ENCODE data around the gene CABP5. TPM values are rescaled to one million over a fixed set of nuclear protein-coding genes. Genes with fewer than 3 reads are reported as not detected.

The CABP5 gene
- polyA plus RNA-seq, 1 donor (not counting 4 experiments of a cell fraction or from before 2014, with no cell fraction given), result not detected

DNA sequence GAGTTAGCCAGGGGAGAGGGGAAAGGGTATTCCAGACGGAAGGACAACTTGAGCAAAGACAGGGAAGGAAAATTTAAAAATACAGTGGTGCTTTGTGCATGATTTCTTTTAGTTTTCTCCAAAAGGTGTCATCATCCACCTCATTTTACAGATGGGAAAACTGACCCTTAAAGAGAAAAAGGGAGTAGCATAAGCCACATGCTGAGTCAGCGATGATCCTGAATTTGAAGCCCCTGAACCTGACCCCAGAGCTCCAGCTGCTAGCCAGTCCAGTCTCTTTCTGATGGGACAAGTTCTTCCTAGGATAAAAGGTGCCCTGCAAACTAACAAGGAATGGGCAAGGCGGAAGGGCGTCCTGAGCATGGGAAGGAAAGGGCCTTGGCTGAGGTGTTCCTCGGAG, 10.3 kb downstream of the CABP5 start:
- Histone ChIP-seq H3K79me2 (ENCODE audit: control insufficient read depth, insufficient read depth, low read length) (no peaks in the 10 kb centered on the region), H4K20me1 (ENCODE audit: control insufficient read depth, extremely low read depth, insufficient read depth, low read length) (no peaks in the 10 kb centered on the region), H3K4me3 (ENCODE audit: control insufficient read depth in 2 of 3, extremely low read depth in 1 of 3, insufficient read depth in 2 of 3, low read depth in 1 of 3, low read length in 3 of 3) (no peak overlapping the region), H3K9ac (ENCODE audit: control insufficient read depth, extremely low read depth, insufficient read depth, low read length) (no peak overlapping the region), H3K36me3 (ENCODE audit: control insufficient read depth in 2 of 2, extremely low read depth in 1 of 2, insufficient read depth in 2 of 2, low read length in 2 of 2) (no peaks in the 10 kb centered on the region), H3K4me1 (ENCODE audit: control insufficient read depth, extremely low read depth, insufficient read depth, low read length) (no peaks in the 10 kb centered on the region), H3K27ac (ENCODE audit: control insufficient read depth, insufficient read depth, low read length) (no peak overlapping the region), H3K9me1 (ENCODE audit: control insufficient read depth, extremely low read depth, insufficient read depth, low read length) (no peaks in the 10 kb centered on the region), H3K4me2 (ENCODE audit: control insufficient read depth, extremely low read depth, insufficient read depth, low read depth, low read length) (no peak overlapping the region), H2AFZ (ENCODE audit: control insufficient read depth, low read length) (no peak overlapping the region), H3K9me3 (ENCODE audit: control insufficient read depth, low read depth, low read length) (no peaks in the 10 kb centered on the region), H3K27me3 (ENCODE audit: control insufficient read depth, extremely low read depth, insufficient read depth, low read length) (no peaks in the 10 kb centered on the region)
- no peak for TF ChIP-seq EZH2 (IDR thresholded peaks at IDR 0.05; ENCODE audit: low read length)
- no peak for TF ChIP-seq CTCF (optimal IDR thresholded peaks at IDR 0.05 in 1 of 3, IDR thresholded peaks at IDR 0.05 in 1 of 3, conservative IDR thresholded peaks at IDR 0.05 in 1 of 3; ENCODE audit: extremely low read depth in 1 of 3, insufficient read depth in 2 of 3, low read length in 3 of 3)
- no peak for FAIRE-seq
- no peak for DNase-seq (ENCODE audit: low read depth, low spot score)
- dilution Hi-C loops (cut with MboI; ENCODE audit: extremely low pct_ligation_motif_present, low sequenced_read_pairs), result no loop called here

DNA sequence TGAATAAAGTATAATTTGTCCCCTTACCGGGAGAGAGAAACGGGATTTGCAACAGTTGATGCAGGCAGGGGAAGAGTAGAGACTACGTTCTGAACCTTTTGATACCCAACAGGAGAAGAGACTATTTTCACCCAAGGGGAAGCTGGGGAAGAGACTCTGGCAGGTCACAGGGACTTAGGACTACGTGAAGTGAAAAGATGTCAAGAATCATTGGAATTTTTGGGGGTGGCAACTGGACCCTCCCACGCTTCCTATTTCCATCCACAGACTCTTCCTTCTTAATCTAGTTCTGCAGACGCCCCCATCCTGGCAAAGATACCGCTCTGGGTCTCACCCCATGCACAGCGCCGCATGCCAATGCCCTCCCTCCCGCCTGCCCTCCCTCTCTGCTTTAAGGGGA, 13.8 kb downstream of the CABP5 start:
- Histone ChIP-seq H4K20me1 (ENCODE audit: control insufficient read depth, extremely low read depth, insufficient read depth, low read length) (no peaks in the 10 kb centered on the region), H3K36me3 (ENCODE audit: control insufficient read depth in 2 of 2, extremely low read depth in 1 of 2, insufficient read depth in 2 of 2, low read length in 2 of 2) (no peaks in the 10 kb centered on the region), H3K79me2 (ENCODE audit: control insufficient read depth, insufficient read depth, low read length) (no peaks in the 10 kb centered on the region), H3K9me3 (ENCODE audit: control insufficient read depth, low read depth, low read length) (no peaks in the 10 kb centered on the region), H3K27me3 (ENCODE audit: control insufficient read depth, extremely low read depth, insufficient read depth, low read length) (no peaks in the 10 kb centered on the region), H3K4me2 (ENCODE audit: control insufficient read depth, extremely low read depth, insufficient read depth, low read depth, low read length) (no peak overlapping the region), H3K27ac (ENCODE audit: control insufficient read depth, insufficient read depth, low read length) (no peak overlapping the region), H3K9ac (ENCODE audit: control insufficient read depth, extremely low read depth, insufficient read depth, low read length) (no peak overlapping the region), H3K4me1 (ENCODE audit: control insufficient read depth, extremely low read depth, insufficient read depth, low read length) (no peaks in the 10 kb centered on the region), H2AFZ (ENCODE audit: control insufficient read depth, low read length) (no peak overlapping the region), H3K9me1 (ENCODE audit: control insufficient read depth, extremely low read depth, insufficient read depth, low read length) (no peaks in the 10 kb centered on the region), H3K4me3 (ENCODE audit: control insufficient read depth in 2 of 3, extremely low read depth in 1 of 3, insufficient read depth in 2 of 3, low read depth in 1 of 3, low read length in 3 of 3) (no peak overlapping the region)
- dilution Hi-C loops (cut with MboI; ENCODE audit: extremely low pct_ligation_motif_present, low sequenced_read_pairs), result no loop called here
- no peak for FAIRE-seq
- no peak for TF ChIP-seq CTCF (optimal IDR thresholded peaks at IDR 0.05 in 1 of 3, IDR thresholded peaks at IDR 0.05 in 1 of 3, conservative IDR thresholded peaks at IDR 0.05 in 1 of 3; ENCODE audit: extremely low read depth in 1 of 3, insufficient read depth in 2 of 3, low read length in 3 of 3)
- no peak for TF ChIP-seq EZH2 (IDR thresholded peaks at IDR 0.05; ENCODE audit: low read length)
- no peak for DNase-seq (ENCODE audit: low read depth, low spot score)

All from keratinocyte (primary cell).